AML-193 (cell line): ENCODE measurements around the gene OPTC.
"Not testable (repeated sequence)": the region's sequence is repeated elsewhere in the genome, so short reads cannot be mapped to it uniquely, and the experiment has no call there.

ENCODE experiments used
- DNase-seq, 2 experiments: peaks; one replicate each; lab custom pipeline; 2025; lab: John Stamatoyannopoulos, UW

Gene OPTC

DNA sequence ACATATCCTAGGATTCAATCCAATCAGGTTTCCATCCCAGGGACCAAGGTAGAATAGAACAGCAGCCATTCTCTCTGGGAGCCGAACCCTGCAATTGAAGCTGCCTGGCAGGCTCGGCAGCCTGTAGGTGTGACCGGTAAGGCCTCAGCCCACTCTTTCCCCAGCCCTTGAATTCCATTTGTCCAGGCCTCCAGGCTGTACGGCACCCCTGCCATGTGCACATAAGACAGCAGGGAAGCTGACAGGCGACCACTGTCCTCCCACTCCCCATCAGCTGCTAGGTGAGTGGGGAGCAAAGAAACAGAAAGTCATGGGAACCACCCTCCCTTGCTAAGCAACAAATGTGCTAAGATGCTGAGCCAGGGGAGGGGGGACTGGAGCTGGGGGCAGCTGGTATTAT is 23.0 kb downstream of the OPTC start:
- DNase-seq = no peak

DNA sequence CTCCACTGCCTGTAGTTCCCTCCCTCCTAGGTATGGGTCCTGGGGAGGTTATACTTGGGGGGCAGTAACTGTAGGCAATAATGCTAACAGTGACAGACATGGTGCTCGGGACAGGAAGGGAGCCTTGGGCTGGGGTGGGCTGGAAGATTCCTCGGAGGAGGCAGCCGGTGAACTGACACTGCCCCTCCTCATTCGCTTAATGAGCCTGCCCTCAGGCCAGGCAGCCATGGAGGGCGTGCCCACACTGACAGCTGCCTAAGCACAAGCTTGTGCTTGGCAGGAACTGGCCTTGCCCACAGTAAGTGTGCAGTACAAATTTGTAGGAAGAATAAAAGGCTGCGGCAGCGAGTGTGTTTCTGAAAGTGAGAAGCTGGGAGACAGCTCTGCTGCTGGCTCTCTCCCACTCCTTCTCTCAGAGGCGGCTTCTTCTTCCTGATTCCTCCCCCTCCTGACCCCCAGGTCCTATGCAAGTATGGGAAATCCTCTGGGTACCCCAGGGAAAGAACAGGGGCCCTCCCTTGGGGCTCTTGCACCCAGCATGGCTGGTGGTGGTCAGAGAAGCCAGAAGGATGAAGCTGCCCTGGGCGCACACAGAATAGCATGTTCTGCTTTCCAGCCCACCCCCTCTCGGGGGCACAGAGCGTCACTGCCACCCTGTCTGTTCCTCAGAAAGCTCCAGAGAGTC is 23.6 kb downstream of the OPTC start:
- no peak for DNase-seq

DNA sequence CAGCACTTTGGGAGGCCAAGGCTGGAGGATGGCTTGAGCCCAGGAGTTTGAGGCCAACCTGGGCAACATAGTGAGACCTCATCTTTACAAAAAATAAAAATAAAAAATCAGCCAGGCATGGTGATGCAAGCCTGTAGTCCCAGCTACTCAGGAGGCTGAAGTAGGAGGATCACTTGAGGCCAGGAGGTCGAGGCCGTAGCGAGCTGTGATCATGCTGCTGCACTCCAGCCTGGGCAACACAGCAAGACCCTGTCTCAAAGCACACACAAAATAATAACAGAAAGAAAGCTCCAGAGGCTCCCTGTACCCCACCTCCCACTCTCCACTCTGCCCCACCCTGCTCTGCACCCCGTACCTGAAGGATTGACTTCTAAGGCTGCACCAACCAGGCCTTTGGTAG is 24.2 kb downstream of the OPTC start:
- DNase-seq = not testable (repeated sequence)

DNA sequence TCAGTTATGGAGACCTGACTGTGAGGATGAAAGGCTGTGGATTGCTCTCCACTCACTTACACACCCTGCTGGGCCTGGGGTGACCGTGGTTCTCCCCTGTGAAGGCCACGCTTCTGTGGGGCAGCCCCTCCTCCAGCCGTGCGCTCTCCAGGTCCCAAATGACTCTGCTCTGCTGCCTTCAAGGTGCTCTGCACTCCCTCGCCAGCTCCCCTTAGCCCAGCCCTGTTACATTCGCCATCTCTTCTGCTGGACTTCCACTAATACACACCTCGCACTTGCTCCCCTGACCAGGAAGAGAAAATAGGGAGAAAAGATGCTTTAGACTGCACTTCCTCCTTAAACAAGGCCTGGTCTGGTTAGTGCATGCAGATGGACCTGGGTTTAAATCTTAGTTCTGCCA is 24.6 kb downstream of the OPTC start:
- DNase-seq = no peak

DNA sequence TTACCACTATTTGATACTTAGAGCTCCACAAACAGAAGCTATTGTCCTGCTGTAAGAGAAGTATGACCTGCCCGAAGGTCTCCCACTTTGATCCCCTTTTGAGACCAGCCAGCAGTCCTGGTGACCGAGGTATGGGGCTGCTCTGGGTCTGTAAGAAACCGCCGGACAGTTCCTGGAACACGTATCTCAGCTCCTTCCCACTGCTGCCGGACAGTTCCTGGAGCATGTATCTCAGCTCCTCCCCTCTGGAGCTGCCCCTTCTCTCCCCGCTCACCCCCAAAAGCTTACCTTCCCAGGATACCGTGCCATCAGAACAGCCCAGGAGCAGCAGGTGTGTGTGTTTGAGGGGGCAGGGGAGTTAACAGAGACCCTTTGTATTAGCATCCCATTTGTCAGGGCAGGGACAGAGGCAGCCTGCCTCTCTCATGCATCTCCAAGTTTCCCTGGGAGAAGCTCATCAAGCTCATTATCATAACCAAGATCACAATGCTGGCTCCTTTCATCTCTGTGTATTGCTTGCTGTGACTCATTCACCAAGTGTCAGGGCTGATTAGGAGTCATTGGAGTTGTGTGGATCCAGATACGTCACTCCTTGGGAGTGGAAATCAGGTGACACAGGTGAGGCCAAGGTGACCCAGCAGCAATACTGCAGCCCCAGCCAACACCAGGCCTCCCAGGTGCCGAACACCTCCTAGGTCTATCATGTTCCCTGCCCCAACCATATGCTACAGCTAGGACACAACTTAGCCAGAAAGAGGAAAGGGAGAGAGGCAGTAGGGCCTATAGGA is 25.3 kb downstream of the OPTC start:
- DNase-seq = no peak

- no peak for DNase-seq
Observed at GRCh38 chr1:203519896-203520295, 25.9 kb downstream of the OPTC start.

- DNase-seq = no peak
Observed at GRCh38 chr1:203520315-203520714, 26.4 kb downstream of the OPTC start.

GRCh38 chr1:203521074-203521794 is 27.3 kb downstream of the OPTC start:
- no peak for DNase-seq

GRCh38 chr1:203521812-203522211 is 27.9 kb downstream of the OPTC start:
- DNase-seq = no peak

DNA sequence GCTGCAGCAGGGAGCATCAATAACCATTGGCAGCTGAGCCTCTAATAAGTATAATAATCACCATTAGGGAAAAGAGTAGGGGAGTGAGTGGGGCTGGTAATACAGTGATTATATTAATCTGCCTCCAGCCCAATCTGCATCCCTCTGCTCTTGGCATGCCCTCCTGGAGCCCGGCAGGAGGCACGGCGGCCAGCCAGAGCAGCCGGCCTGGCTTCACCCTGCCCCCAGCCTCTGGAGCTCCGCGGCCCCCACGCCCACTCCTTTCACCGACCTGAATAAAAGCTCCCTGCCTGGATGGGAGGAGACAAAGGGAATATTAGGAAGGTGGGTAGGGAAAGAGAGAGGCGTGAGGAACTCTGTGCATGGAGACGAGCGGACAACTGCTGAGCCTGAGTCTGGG is 28.3 kb downstream of the OPTC start:
- no peak for DNase-seq

GRCh38 chr1:203523667-203524066 is 29.7 kb downstream of the OPTC start:
- no peak for DNase-seq

DNA sequence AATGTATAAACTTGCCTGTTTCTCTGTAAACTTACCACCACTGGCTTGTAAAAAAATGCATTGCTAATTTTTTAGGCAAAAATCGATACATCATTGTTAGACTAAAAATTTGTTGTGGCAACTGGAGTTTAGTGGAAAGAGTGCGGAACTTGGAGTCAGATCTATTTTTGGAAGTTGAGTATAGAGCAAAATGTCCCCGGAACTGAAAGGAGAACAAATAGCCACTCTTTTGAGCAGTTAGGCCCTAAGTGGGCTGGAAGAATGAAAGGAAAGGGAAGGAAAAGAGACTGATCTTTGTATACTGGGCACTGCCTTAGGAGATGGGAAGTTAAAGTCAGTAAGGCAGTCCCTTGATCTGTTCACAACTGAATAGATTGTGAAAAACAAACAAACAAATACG is 30.2 kb downstream of the OPTC start:
- no peak for DNase-seq

- DNase-seq = no peak
Observed at GRCh38 chr1:203524824-203525223, 30.9 kb downstream of the OPTC start.

DNA sequence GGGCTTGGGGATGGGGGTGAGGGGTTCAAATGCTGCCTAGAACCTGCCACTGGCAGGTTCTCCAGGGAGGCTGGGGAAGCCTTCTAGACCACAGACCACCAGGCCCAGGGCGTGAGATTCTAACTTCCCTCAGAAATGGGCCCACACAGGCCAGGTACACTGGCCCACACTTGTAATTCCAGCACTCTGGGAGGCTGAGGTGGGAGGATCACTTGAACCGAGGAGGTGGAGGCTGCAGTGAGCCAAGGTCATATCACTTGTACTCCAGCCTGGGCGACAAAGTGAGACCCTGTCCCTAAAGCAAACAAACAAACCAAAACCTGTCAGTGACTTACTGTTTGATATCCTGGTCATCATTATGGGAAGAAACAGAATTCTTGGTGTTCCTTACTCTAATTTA is 31.7 kb downstream of the OPTC start:
- no peak for DNase-seq

- DNase-seq = no peak
Observed at GRCh38 chr1:203526130-203526529, 32.2 kb downstream of the OPTC start.

DNA sequence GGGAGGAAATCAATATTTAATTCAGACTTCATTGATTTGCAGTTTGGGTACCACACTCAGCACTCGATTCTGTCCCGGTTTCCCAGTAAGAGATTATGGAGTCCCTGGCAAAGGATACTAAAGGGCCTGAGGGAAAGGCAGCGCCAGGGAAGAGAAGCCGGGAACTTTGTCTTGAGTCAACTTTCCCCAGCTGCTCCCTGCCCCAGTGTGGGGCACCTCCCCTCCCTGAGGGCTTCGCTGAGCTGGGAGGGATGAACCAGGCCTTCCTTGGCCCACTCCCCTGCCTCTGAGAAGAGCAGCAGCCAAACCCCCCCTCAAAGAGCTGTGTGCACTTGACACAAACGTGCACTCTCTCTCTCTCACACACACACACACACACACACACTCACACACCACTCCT is 32.6 kb downstream of the OPTC start:
- DNase-seq = no peak

DNA sequence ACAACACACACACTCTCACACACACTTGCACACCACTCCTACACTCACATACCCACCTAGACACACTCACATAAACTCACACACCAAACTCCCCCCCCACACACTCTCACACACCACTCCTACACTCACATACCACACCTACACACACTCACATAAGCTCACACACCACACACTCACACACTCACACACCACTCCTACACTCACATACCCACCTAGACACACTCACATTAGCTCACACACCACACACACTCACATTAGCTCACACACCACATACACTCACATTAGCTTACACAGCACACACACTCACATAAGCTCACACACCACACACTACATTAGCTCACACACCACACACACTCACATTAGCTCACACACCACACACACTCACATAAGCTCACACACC is 33.1 kb downstream of the OPTC start:
- DNase-seq = no peak

DNA sequence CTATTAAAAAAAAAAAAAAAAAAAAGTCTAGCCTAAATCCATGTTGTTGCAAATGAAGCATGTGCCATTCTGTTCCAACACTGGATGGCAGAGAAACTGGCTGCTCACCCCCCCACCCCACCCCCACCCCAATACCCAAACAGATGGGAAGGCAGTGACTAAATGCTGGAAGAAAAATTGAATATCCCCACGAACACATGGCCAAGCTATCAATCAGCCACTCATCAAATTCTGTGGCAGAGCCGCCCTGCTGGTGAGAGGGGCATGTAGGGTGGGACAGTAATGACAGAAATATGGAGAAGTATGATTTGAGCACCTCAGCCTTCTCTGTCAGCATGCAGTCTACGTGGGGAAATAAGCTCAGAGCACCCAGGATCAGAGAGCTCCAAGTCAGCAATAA is 34.1 kb downstream of the OPTC start:
- no peak for DNase-seq

DNA sequence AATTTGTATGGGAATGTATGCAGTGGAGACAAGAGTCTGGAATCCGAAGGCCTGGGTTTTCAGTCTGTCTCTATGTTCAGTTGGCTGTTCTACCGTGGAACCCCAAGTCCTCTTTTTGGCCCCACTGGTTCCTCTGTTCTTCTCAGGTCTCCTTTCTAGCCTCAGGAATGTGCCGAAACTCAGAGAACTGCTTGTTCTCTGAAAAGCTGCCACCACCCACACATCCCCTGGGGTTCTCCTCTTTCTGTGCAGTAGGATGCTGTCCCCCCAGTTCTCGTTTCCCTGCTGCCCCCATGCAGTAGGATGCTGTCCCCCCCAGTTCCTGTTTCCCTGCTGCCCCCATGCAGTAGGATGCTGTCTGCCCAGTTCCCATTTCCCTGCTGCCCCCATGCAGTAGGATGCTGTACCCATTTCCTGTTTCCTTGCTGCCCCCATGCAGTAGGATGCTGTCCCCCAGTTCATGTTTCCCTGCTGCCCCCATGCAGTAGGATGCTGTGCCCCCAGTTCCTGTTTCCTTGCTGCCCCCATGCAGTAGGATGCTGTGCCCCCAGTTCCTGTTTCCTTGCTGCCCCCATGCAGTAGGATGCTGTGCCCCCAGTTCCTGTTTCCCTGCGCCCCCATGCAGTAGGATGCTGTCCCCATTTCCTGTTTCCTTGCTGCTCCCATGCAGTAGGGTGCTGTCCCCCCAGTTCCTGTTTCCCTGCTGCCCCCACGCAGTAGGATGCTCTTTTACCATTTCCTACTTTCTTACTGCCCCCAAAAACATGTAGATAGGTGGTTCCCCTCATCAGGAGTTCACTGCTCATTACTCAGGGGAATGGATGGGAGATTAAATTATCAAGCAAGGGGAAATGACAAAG is 35.3 kb downstream of the OPTC start:
- DNase-seq = no peak

DNA sequence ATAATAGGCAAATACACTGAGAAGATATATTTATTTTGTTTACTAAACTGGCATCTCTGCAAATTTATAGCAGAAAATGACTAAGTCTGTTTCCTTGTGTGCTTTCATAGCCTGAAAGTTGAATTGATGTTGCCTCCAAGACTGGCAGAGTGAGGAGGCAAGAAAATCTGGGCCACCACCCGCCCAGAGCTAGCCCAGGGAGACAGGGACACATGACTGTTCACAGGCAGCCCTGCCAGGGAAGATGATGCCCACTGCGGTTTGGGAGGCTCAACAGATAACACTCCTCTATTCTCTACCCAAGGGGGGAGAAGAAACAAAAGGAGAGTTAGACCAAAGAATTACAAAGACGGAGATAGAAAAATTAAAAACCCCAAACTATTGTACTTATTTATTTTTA is 37.1 kb downstream of the OPTC start:
- no peak for DNase-seq

- DNase-seq = no peak
Observed at GRCh38 chr1:203534012-203534411, 40.1 kb downstream of the OPTC start.

- DNase-seq = no peak
Observed at GRCh38 chr1:203534526-203534925, 40.6 kb downstream of the OPTC start.
